Astrocyte (in vitro differentiated cells and primary cell): ENCODE results near the gene HSF4. TPM values are rescaled to one million over a fixed set of nuclear protein-coding genes. Genes with fewer than 3 reads are reported as not detected.
A peak's percentile ranks its signal among the peaks of the same experiment; 100 is the strongest.

Experiments
- DNase-seq: peaks from one replicate; pipeline ENCODE4 v3.0.0-alpha.2; 2010; ENCODE audit warnings: low read depth
- FAIRE-seq: peaks from 2 replicates; lab custom pipeline; 2011; peaks lifted over from hg19 to GRCh38; lab: Jason Lieb, UNC
- H2AFZ ChIP-seq: 2 replicates; pipeline ENCODE4 v1.6.0; 2012; ENCODE audit warnings: low read depth, low read length, inconsistent platforms
- H3K27ac ChIP-seq: 2 replicates; pipeline ENCODE4 v1.5.1; 2011; ENCODE audit warnings: low read depth, low read length, inconsistent platforms
- H3K27me3 ChIP-seq: 2 replicates; pipeline ENCODE4 v1.6.0; 2011; ENCODE audit warnings: low read length, inconsistent platforms; ENCODE audit not compliant: insufficient read depth
- H3K36me3 ChIP-seq: 2 replicates; pipeline ENCODE4 v1.5.1; 2011; ENCODE audit warnings: low read length, inconsistent platforms; ENCODE audit not compliant: insufficient read depth
- H3K4me1 ChIP-seq: 2 replicates; pipeline ENCODE4 v1.5.1; 2011; ENCODE audit warnings: low read length, inconsistent platforms; ENCODE audit not compliant: insufficient read depth
- H3K4me2 ChIP-seq: 2 replicates; pipeline ENCODE4 v1.6.0; 2012; ENCODE audit warnings: low read length, inconsistent platforms
- H3K4me3 ChIP-seq: 2 replicates; pipeline ENCODE4 v1.5.1; 2011; ENCODE audit warnings: low read depth, mild to moderate bottlenecking, low read length, inconsistent platforms; ENCODE audit not compliant: insufficient read depth
- H3K79me2 ChIP-seq: 2 replicates; pipeline ENCODE4 v1.6.0; 2012; ENCODE audit warnings: mild to moderate bottlenecking, low read length, inconsistent platforms; ENCODE audit not compliant: insufficient read depth
- H3K9ac ChIP-seq: 2 replicates; pipeline ENCODE4 v1.6.0; 2012; ENCODE audit warnings: mild to moderate bottlenecking, low read length, inconsistent platforms
- H3K9me3 ChIP-seq: 2 replicates; pipeline ENCODE4 v1.5.1; 2012; ENCODE audit warnings: low read depth, mild to moderate bottlenecking, low read length, inconsistent platforms; ENCODE audit not compliant: insufficient read depth
- H4K20me1 ChIP-seq: 2 replicates; pipeline ENCODE4 v1.6.0; 2012; ENCODE audit warnings: low read length, inconsistent platforms; ENCODE audit not compliant: insufficient read depth
- H3K27ac Mint-ChIP-seq: one replicate; pipeline ENCODE4 v1.8.0; 2021; ENCODE audit warnings: mild to moderate bottlenecking, mixed read lengths; ENCODE audit not compliant: unreplicated experiment
- H3K27me3 Mint-ChIP-seq: one replicate; pipeline ENCODE4 v1.8.0; 2021; ENCODE audit warnings: low read depth, mixed read lengths; ENCODE audit not compliant: unreplicated experiment
- H3K36me3 Mint-ChIP-seq: one replicate; pipeline ENCODE4 v1.8.0; 2021; ENCODE audit warnings: low read depth, mixed read lengths; ENCODE audit not compliant: unreplicated experiment
- H3K4me1 Mint-ChIP-seq: one replicate; pipeline ENCODE4 v1.8.0; 2021; ENCODE audit warnings: low read depth, mixed read lengths; ENCODE audit not compliant: unreplicated experiment
- H3K4me3 Mint-ChIP-seq: one replicate; pipeline ENCODE4 v1.8.0; 2021; ENCODE audit warnings: mild to moderate bottlenecking, moderate library complexity, mixed read lengths; ENCODE audit not compliant: unreplicated experiment
- H3K9me3 Mint-ChIP-seq: one replicate; pipeline ENCODE4 v1.8.0; 2021; ENCODE audit warnings: mild to moderate bottlenecking, mixed read lengths; ENCODE audit not compliant: unreplicated experiment
- CTCF ChIP-seq: IDR thresholded peaks from 2 replicates; pipeline ENCODE4 v1.5.1; 2011; ENCODE audit warnings: low read depth, mild to moderate bottlenecking, inconsistent platforms, low read length, moderate library complexity; ENCODE audit not compliant: insufficient read depth
- EZH2 ChIP-seq: IDR thresholded peaks from 2 replicates; pipeline ENCODE4 v1.6.1; 2012; ENCODE audit warnings: mild to moderate bottlenecking, low read length, inconsistent platforms; ENCODE audit not compliant: insufficient read depth
- total RNA-seq: library from RNA; stranded (reverse); gene quantifications from 2 replicates; pipeline ENCODE4 v1.2.1, GENCODE V29; 2021

HSF4 gene
- total RNA-seq, 1 donor from 2014 or later: 4.5 TPM

- DNase-seq: no peak
- peaks cover 8% of the 10 kb centered on the region for H3K36me3 Mint-ChIP-seq
- Histone ChIP-seq H3K36me3 (no peaks in the 10 kb centered on the region), H3K4me3 (no peak overlapping the region), H3K27me3 (no peaks in the 10 kb centered on the region), H3K4me2 (peak overlapping the region; percentile 91), H3K27ac (no peak overlapping the region), H3K9me3 (no peaks in the 10 kb centered on the region), H4K20me1 (peaks cover 68% of the 10 kb centered on the region), H3K9ac (no peak overlapping the region), H3K4me1 (peaks cover 33% of the 10 kb centered on the region), H2AFZ (no peak overlapping the region), H3K79me2 (peaks cover 23% of the 10 kb centered on the region)
- peaks cover 11% of the 10 kb centered on the region for H3K27me3 Mint-ChIP-seq
- H3K9me3 Mint-ChIP-seq: peaks cover 2% of the 10 kb centered on the region
- peaks cover 14% of the 10 kb centered on the region for H3K4me1 Mint-ChIP-seq
- H3K4me3 Mint-ChIP-seq: no peak overlapping the region
- FAIRE-seq: no peak
- no peak overlapping the region for H3K27ac Mint-ChIP-seq
- no peak for TF ChIP-seq EZH2
- no peak for TF ChIP-seq CTCF
Measured at GRCh38 chr16:67182288-67182687, 17.7 kb downstream of the HSF4 start.

- DNase-seq (no peak), FAIRE-seq (no peak)
- Histone ChIP-seq H3K4me2 (peak overlapping the region; percentile 91), H2AFZ (peak overlapping the region; percentile 94), H3K4me1 (peaks cover 33% of the 10 kb centered on the region), H3K9ac (peak overlapping the region; percentile 90), H4K20me1 (peaks cover 58% of the 10 kb centered on the region), H3K36me3 (no peaks in the 10 kb centered on the region), H3K4me3 (peak overlapping the region; percentile 70), H3K27ac (peak overlapping the region; percentile 30), H3K27me3 (no peaks in the 10 kb centered on the region), H3K9me3 (no peaks in the 10 kb centered on the region), H3K79me2 (peaks cover 23% of the 10 kb centered on the region)
- no peak overlapping the region for H3K4me3 Mint-ChIP-seq
- TF ChIP-seq EZH2 (no peak), CTCF (no peak)
- peaks cover 15% of the 10 kb centered on the region for H3K4me1 Mint-ChIP-seq
- H3K27ac Mint-ChIP-seq: no peak overlapping the region
- no peaks in the 10 kb centered on the region for H3K9me3 Mint-ChIP-seq
- H3K27me3 Mint-ChIP-seq: peaks cover 5% of the 10 kb centered on the region
- peaks cover 5% of the 10 kb centered on the region for H3K36me3 Mint-ChIP-seq
Measured at GRCh38 chr16:67183284-67183626, 18.7 kb downstream of the HSF4 start.

- H3K27ac Mint-ChIP-seq: no peak within 1 kb of the TSS
- no peaks in the 10 kb centered on the region for H3K36me3 ChIP-seq
- H4K20me1 ChIP-seq: peaks cover 53% of the 10 kb centered on the region
- H3K79me2 ChIP-seq: peaks cover 23% of the 10 kb centered on the region
- H3K9me3 Mint-ChIP-seq: no peaks in the 10 kb centered on the region
- FAIRE-seq (peak; percentile 49), DNase-seq (peak; percentile 96)
- peaks cover 2% of the 10 kb centered on the region for H3K27me3 Mint-ChIP-seq
- peak within 1 kb of the TSS; percentile 94 for H2AFZ ChIP-seq
- peaks cover 3% of the 10 kb centered on the region for H3K36me3 Mint-ChIP-seq
- peak within 1 kb of the TSS; percentile 79 for H3K4me3 Mint-ChIP-seq
- peak within 1 kb of the TSS; percentile 90 for H3K9ac ChIP-seq
- no peak for TF ChIP-seq CTCF
- TF ChIP-seq EZH2: no peak
- peaks cover 33% of the 10 kb centered on the region for H3K4me1 ChIP-seq
- H3K27me3 ChIP-seq: no peaks in the 10 kb centered on the region
- H3K4me3 ChIP-seq: peak within 1 kb of the TSS; percentile 70
- H3K27ac ChIP-seq: peak within 1 kb of the TSS; percentile 96
- H3K4me1 Mint-ChIP-seq: peaks cover 15% of the 10 kb centered on the region
- peak within 1 kb of the TSS; percentile 91 for H3K4me2 ChIP-seq
- H3K9me3 ChIP-seq: no peaks in the 10 kb centered on the region
Measured at GRCh38 chr16:67183627-67184452, 19.3 kb downstream of the HSF4 start, which contains the start of gene MATCAP1. TSS of gene MATCAP1 (minus strand) at chr16:67183963. CDS start at chr16:67180610, 3,353 bp downstream.
